ENCODE measurements around the gene TTBK1. TPM values are rescaled to one million over a fixed set of nuclear protein-coding genes. Genes with fewer than 3 reads are reported as not detected.

Gene TTBK1
- total RNA-seq, 2 donors from 2014 or later: 0.12 to 0.15 TPM

DNA sequence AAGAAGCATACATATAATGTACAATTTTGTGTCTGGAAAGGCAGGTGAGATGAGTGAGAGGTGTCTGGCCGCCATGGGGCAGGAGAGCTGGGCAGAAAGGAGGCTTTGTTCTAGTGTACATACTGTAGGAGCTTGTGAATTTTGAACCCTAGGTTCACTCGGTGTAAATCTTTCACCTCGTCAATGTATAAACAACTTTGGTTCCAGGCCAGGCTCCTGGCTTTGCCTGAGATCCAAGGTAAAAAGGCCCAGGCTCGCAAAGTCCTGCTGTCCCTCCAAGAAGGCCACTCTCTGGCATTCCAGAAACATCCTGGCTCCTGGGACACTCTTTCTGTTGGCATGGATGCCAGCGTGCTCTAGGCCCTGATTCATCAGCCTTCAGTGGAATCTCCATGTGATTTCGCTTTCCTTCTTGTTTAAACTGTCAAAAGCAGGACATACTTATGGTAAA, 47.6 kb downstream of the TTBK1 start:
- Histone ChIP-seq H3K27ac (no peak overlapping the region), H3K36me3 (no peaks in the 10 kb centered on the region), H3K4me3 (no peak overlapping the region), H3K27me3 (no peaks in the 10 kb centered on the region), H3K9me3 (no peaks in the 10 kb centered on the region), H3K4me1 (no peaks in the 10 kb centered on the region)
- no peak for TF ChIP-seq CTCF (IDR thresholded peaks at IDR 0.05)
- DNase-seq (ENCODE audit: low spot score): no peak

- DNase-seq (ENCODE audit: low spot score): no peak
These were observed 48.4 kb downstream of the TTBK1 start for GRCh38 chr6:43291708-43292107.

DNA sequence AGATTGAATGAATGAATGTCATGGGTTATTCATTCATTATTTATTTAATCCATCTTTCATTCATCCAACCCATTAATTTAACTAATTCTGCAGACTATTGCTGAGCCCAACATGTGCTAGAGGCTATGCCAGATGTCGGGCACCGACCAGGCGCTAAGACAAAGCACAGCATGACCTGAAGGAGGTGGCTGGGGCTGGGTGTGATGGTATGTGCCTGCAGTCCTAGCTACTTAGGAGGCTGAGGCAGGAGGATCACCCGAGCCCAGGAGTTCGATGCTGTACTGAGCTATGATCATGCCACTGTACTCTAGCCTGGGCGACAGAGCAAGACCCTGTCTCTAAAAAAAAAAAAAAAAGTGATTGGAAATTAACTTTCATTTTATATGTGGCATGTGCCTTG, 49.1 kb downstream of the TTBK1 start:
- TF ChIP-seq CTCF (IDR thresholded peaks at IDR 0.05): no peak
- H3K9me3 ChIP-seq: no peaks in the 10 kb centered on the region
- H3K27ac ChIP-seq: no peak overlapping the region
- H3K36me3 ChIP-seq: no peaks in the 10 kb centered on the region
- no peak overlapping the region for H3K4me3 ChIP-seq
- no peak for DNase-seq (ENCODE audit: low spot score)
- H3K27me3 ChIP-seq: no peaks in the 10 kb centered on the region
- no peaks in the 10 kb centered on the region for H3K4me1 ChIP-seq

More at GRCh38 chr6:43291708-43292107, 48.4 kb downstream of the TTBK1 start:
- no peak overlapping the region for H3K27ac ChIP-seq
- no peaks in the 10 kb centered on the region for H3K36me3 ChIP-seq
- no peaks in the 10 kb centered on the region for H3K4me1 ChIP-seq
- no peak overlapping the region for H3K4me3 ChIP-seq
- H3K9me3 ChIP-seq: no peaks in the 10 kb centered on the region
- no peak for TF ChIP-seq CTCF (IDR thresholded peaks at IDR 0.05)
- no peaks in the 10 kb centered on the region for H3K27me3 ChIP-seq

DNA sequence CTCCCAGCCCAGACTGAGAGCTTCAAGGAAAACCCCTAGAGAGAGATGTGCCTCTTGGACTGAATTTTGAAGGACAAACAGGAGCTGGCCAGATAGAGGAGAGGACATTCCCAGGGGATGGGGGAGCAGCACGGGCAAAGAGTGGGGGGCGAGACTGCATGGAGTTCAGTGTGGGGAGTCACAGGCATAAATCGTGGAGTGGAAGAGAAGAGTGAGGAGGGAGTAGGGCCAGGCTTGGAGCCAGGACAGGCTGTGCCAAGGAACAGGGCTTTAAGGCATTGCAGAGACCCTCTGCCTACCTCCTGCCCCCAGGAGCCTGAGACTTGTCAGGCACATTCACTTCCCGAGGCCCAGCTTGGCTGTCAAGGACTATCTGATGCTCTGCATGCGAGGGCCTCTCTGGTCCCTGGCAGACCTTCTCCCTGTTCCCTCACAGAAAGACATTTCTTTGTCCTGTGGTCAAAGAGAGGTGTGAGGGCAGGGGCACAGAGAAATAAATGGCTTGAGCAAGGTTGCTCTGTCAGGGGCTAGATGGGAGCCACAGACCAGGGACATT, 49.6 kb downstream of the TTBK1 start:
- no peak for TF ChIP-seq CTCF (IDR thresholded peaks at IDR 0.05)
- Histone ChIP-seq H3K4me3 (no peak overlapping the region), H3K36me3 (no peaks in the 10 kb centered on the region), H3K9me3 (no peaks in the 10 kb centered on the region), H3K27ac (no peak overlapping the region), H3K27me3 (no peaks in the 10 kb centered on the region), H3K4me1 (no peaks in the 10 kb centered on the region)
- DNase-seq (ENCODE audit: low spot score): no peak

- Histone ChIP-seq H3K9me3 (no peaks in the 10 kb centered on the region), H3K4me1 (no peaks in the 10 kb centered on the region), H3K27ac (no peak overlapping the region), H3K36me3 (no peaks in the 10 kb centered on the region), H3K4me3 (no peak overlapping the region), H3K27me3 (no peaks in the 10 kb centered on the region)
- no peak for TF ChIP-seq CTCF (IDR thresholded peaks at IDR 0.05)
- no peak for DNase-seq (ENCODE audit: low spot score)
These were observed 50.4 kb downstream of the TTBK1 start for GRCh38 chr6:43293698-43294097.

GRCh38 chr6:43294536-43294935, 51.3 kb downstream of the TTBK1 start:
- H3K36me3 ChIP-seq: no peaks in the 10 kb centered on the region
- DNase-seq (ENCODE audit: low spot score): no peak
- H3K9me3 ChIP-seq: no peaks in the 10 kb centered on the region
- no peak for TF ChIP-seq CTCF (IDR thresholded peaks at IDR 0.05)
- no peak overlapping the region for H3K4me3 ChIP-seq
- no peaks in the 10 kb centered on the region for H3K27me3 ChIP-seq
- no peaks in the 10 kb centered on the region for H3K4me1 ChIP-seq
- no peak overlapping the region for H3K27ac ChIP-seq

Measured in right atrium auricular region (tissue), 2 donors.